Keratinocyte (primary cell): ENCODE results near the gene PDZRN4.

Experiments
- CTCF ChIP-seq, 3 experiments: IDR thresholded peaks in 1 of 3; conservative IDR thresholded peaks in 1 of 3; optimal IDR thresholded peaks in 1 of 3; 2 replicates in 2 of 3; 3 replicates in 1 of 3; pipeline versions ENCODE3 to v1.5.1; 2011; ENCODE audit warnings: low read length in 3 of 3, mild to moderate bottlenecking in 3 of 3, moderate library complexity in 2 of 3, control low read depth in 1 of 3, inconsistent platforms in 1 of 3; ENCODE audit not compliant: insufficient read depth in 2 of 3; ENCODE audit errors: extremely low read depth in 1 of 3
- EZH2 ChIP-seq: IDR thresholded peaks from one replicate; pipeline ENCODE4 v1.6.1; 2012; ENCODE audit warnings: inconsistent platforms, mild to moderate bottlenecking, low read length, moderate library complexity

- TF ChIP-seq CTCF (optimal IDR thresholded peaks at IDR 0.05 in 1 of 3, IDR thresholded peaks at IDR 0.05 in 1 of 3, conservative IDR thresholded peaks at IDR 0.05 in 1 of 3; ENCODE audit: extremely low read depth in 1 of 3, insufficient read depth in 2 of 3, low read length in 3 of 3) (no peak), EZH2 (no peak)
Measured at GRCh38 chr12:41242603-41243002, 54.5 kb downstream of the PDZRN4 start.
